GM12875 (cell line): Measurements from ENCODE around the gene FAM181B.

Experiments
- H3K4me3 ChIP-seq: one replicate; pipeline ENCODE4 v1.5.1; 2011; ENCODE audit warnings: low read depth, low read length, control low read depth
- TF ChIP-seq, protein P1 (sequence below): IDR thresholded peaks from 2 replicates; pipeline ENCODE4 v1.5.1; 2011; ENCODE audit warnings: low read depth, mild to moderate bottlenecking, control low read depth, inconsistent platforms, low read length, moderate library complexity, borderline replicate concordance; ENCODE audit not compliant: insufficient read depth

Gene FAM181B

DNA sequence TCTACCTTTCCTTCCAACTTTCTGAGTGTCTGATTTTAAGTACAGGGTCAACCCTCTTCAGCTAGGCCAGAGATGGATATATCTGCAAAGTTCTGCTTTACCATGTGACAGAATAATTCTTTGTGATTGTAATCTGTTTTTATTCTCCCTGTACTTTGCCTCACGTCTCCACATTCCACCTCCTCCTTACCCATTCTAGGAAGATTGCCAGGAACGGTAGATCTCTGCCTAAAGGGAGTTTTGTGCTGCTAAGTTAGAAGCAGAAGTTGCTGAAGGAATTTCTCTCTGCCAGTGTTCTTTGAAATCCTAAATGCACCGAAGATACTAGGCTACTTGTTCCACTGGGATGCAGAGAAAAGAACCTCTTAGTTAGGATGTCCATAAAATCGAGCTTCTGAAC lies 20.7 kb upstream of the FAM181B start:
- TF ChIP-seq, protein P1, sequence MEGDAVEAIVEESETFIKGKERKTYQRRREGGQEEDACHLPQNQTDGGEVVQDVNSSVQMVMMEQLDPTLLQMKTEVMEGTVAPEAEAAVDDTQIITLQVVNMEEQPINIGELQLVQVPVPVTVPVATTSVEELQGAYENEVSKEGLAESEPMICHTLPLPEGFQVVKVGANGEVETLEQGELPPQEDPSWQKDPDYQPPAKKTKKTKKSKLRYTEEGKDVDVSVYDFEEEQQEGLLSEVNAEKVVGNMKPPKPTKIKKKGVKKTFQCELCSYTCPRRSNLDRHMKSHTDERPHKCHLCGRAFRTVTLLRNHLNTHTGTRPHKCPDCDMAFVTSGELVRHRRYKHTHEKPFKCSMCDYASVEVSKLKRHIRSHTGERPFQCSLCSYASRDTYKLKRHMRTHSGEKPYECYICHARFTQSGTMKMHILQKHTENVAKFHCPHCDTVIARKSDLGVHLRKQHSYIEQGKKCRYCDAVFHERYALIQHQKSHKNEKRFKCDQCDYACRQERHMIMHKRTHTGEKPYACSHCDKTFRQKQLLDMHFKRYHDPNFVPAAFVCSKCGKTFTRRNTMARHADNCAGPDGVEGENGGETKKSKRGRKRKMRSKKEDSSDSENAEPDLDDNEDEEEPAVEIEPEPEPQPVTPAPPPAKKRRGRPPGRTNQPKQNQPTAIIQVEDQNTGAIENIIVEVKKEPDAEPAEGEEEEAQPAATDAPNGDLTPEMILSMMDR, result no peak
- H3K4me3 ChIP-seq, result no peak overlapping the region

DNA sequence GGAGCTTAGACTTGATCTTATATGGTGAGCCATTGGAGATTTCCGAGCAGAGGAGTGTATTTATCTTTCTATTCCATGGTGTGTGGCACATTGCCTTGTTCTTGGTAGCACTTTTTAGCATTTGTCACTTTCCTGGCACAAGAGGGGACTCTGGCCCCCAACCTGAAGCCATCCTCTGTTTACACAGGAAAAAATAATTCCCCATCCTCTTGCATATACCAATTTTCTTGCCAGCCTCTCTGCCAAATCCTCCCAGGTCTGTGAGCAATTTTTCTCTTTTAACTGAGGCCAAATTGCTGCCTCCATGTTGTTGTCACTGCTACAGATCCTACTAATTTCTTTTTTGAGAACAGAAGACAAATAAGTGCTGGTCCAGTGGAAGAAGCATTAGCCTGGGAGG lies 20.3 kb upstream of the FAM181B start:
- TF ChIP-seq, protein P1, result no peak
- no peak overlapping the region for H3K4me3 ChIP-seq

DNA sequence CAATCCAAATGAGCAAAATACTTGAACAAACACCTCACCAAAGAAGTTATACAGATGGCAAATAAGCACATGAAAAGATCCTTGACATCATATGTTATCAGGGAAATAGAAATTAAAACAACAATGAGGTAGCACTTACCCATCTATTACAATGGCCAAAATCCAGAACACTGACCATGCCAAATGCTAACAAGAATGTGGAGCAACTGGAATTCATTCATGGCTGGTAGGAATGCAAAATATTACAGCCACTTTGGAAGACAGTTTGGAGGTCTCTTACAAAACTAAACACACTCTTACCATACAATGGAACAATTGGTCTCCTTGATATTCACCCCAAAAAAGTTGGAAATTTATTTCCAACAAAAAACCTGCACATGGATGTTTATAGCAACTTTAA lies 19.1 kb upstream of the FAM181B start:
- no peak overlapping the region for H3K4me3 ChIP-seq
- TF ChIP-seq, protein P1, result no peak

DNA sequence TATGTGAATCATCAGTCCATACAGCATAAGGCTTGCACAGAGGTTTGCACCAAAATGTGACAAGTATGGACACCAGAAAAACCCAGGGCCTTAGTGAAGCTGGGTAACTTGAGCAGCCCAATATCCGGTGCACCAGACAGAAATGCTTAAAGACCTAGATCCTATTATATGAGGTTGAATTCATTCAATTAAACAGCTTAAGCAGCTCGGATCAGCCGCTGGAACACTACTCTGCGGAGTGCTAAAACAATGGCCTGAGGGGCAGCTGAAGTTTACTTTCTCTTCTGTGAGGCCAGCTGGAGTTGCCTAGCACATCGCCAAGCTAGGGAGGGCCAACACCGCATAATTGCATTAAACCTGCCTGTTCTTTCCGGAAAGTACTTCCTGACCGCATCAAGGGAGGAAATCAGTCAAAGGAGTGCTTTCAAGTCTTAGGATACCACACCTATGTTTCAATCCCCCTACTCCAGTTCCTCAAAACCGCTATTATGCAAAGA lies 17.0 kb upstream of the FAM181B start:
- TF ChIP-seq, protein P1, result no peak
- no peak overlapping the region for H3K4me3 ChIP-seq

DNA sequence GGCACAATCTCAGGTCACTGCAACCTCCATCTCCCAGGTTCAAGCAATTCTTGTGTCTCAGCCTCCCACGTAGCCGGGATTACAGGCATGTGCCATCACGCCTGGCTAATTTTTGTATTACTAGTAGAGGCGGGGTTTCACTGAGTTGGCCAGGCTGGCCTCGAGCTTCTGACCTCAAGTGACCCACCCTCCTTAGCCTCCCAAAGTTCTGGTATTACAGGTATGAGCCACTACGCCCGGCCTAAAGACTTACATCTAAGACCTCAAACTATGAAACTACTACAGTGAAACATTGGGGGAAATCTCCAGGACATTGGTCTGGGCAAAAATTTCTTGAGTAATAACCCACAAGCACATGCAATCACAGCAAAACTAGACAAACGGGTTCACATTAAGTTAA lies 13.8 kb upstream of the FAM181B start:
- TF ChIP-seq, protein P1, result no peak
- H3K4me3 ChIP-seq, result no peak overlapping the region

DNA sequence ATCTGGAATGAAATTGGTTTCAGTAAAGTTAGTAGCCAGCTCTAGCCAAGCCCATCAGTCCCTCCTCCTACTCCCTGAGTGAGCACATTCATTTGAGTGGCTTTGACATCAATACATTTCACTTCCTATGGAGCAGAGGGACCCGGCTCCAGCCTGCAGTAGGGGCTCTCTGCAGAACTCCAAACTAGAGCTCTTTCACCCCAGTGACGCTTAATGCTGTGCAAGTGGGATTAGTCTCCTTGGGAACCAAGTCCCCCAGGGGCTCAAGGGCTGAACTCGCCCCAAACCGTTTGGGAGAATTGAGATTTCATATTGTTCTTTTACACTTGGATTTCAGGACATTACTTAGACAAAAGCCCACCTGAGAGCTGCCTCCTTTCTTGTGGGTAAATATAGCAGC lies 4.4 kb upstream of the FAM181B start:
- no peak overlapping the region for H3K4me3 ChIP-seq
- TF ChIP-seq, protein P1, result no peak

DNA sequence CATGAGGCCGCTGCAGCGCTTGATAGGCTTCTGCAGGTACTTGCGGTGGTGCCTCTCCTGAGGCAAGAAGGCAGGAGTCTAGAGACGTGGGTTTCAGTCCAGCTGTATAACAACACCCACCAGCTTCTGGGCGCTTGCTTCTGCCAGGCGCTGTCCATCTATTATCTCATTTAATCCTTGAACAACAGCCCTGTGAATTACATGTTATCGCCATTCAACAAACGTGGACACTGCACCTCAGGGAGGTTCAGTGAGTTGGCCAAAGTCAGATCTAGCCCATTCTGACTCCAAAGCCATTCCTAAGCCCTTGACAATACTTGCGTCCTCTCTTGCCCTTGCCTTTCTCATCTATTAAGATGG lies 436 bp upstream of the FAM181B start:
- H3K4me3 ChIP-seq, result no peak overlapping the region
- TF ChIP-seq, protein P1, result no peak
